DMS153 (cell line): ENCODE data around the gene PCSK6.

ENCODE experiments used
- DNase-seq: peaks from one replicate; lab custom pipeline; 2025; lab: John Stamatoyannopoulos, UW

PCSK6 gene

GRCh38 chr15:101446518-101447167 lies 42.9 kb downstream of the PCSK6 start:
- no peak for DNase-seq

- DNase-seq, result no peak
Measured at GRCh38 chr15:101445562-101446517, 43.7 kb downstream of the PCSK6 start.

- no peak for DNase-seq
Measured at GRCh38 chr15:101444807-101445508, 44.5 kb downstream of the PCSK6 start.

- no peak for DNase-seq
Measured at GRCh38 chr15:101444015-101444414, 45.5 kb downstream of the PCSK6 start.

- DNase-seq, result no peak
Measured at GRCh38 chr15:101442272-101442671, 47.2 kb downstream of the PCSK6 start.

- no peak for DNase-seq
Measured at GRCh38 chr15:101441696-101442095, 47.8 kb downstream of the PCSK6 start.

- DNase-seq, result no peak
Measured at GRCh38 chr15:101440846-101441590, 48.5 kb downstream of the PCSK6 start.

GRCh38 chr15:101439920-101440319 lies 49.6 kb downstream of the PCSK6 start:
- no peak for DNase-seq

GRCh38 chr15:101439285-101439919 lies 50.1 kb downstream of the PCSK6 start:
- DNase-seq, result no peak

GRCh38 chr15:101438482-101439284 lies 50.8 kb downstream of the PCSK6 start:
- DNase-seq, result no peak

GRCh38 chr15:101437618-101438481 lies 51.7 kb downstream of the PCSK6 start:
- no peak for DNase-seq

GRCh38 chr15:101437209-101437608 lies 52.3 kb downstream of the PCSK6 start:
- DNase-seq, result no peak

- DNase-seq, result no peak
Measured at GRCh38 chr15:101436526-101436925, 53.0 kb downstream of the PCSK6 start.

GRCh38 chr15:101435761-101436160 lies 53.7 kb downstream of the PCSK6 start:
- no peak for DNase-seq

GRCh38 chr15:101434032-101434920 lies 55.2 kb downstream of the PCSK6 start:
- DNase-seq, result no peak

- DNase-seq, result no peak
Measured at GRCh38 chr15:101433396-101433795, 56.1 kb downstream of the PCSK6 start.

- DNase-seq, result no peak
Measured at GRCh38 chr15:101432982-101433381, 56.5 kb downstream of the PCSK6 start.

GRCh38 chr15:101431748-101432147 lies 57.8 kb downstream of the PCSK6 start:
- DNase-seq, result no peak

- DNase-seq, result no peak
Measured at GRCh38 chr15:101431301-101431700, 58.2 kb downstream of the PCSK6 start.
